Measurements from ENCODE around the gene SMG7. TPM values are rescaled to one million over a fixed set of nuclear protein-coding genes. Genes with fewer than 3 reads are reported as not detected.

The SMG7 gene
- total and polyA plus RNA-seq, 10 of the 15 experiments (the other 5 are each of a cell fraction or from before 2014, with no cell fraction given), result 9.5 to 65.4 (median 42.7) TPM

- intact Hi-C loops (cut with micrococcal nuclease; ENCODE audit: unreplicated experiment), result no loop called here
- H4K20me1 ChIP-seq (ENCODE audit: control insufficient read depth, insufficient read depth), result no peaks in the 10 kb centered on the region; the same call in 1 of the 2 replicates
These were observed 12.6 kb downstream of the SMG7 start for GRCh38 chr1:183484851-183485250.

More at GRCh38 chr1:183484851-183485250, 12.6 kb downstream of the SMG7 start:
- Histone ChIP-seq H3K4me1 (ENCODE audit: control insufficient read depth, insufficient read depth, low read length) (peaks cover 35% of the 10 kb centered on the region), H3K9me3 (replicated peaks; ENCODE audit: control insufficient read depth, insufficient read depth, low read length) (no peaks in the 10 kb centered on the region; the same call in 1 of the 3 replicates), H3K79me2 (ENCODE audit: control insufficient read depth, insufficient read depth, low read length) (peaks cover 99% of the 10 kb centered on the region), H3K27me3 (replicated peaks in 1 of 2; ENCODE audit: control insufficient read depth in 2 of 2, insufficient read depth in 2 of 2, low read length in 1 of 2) (no peaks in the 10 kb centered on the region), H2AFZ (ENCODE audit: control insufficient read depth, low read depth, low read length) (no peak overlapping the region), H3K4me3 (no peak overlapping the region), H3K36me3 (ENCODE audit: control insufficient read depth in 2 of 2, insufficient read depth in 2 of 2, low read length in 1 of 2) (no peaks in the 10 kb centered on the region; a peak in 1 of 4 replicates), H3K27ac (ENCODE audit: control insufficient read depth, insufficient read depth) (no peak overlapping the region), H3K9ac (ENCODE audit: control insufficient read depth, insufficient read depth, low read length) (no peak overlapping the region), H3K4me2 (ENCODE audit: control insufficient read depth, insufficient read depth) (no peak overlapping the region)
- POLR2A ChIA-PET, result interaction anchor here (0.7 kb wide), 1 partner anchor 24 kb away, joined by 5 read pairs; no protein-coding TSS in a partner anchor
- 96% methylated on average over 1 of the region's 1 CpG for WGBS (ENCODE audit: insufficient coverage, insufficient replicate concordance, low lambda C conversion rate, missing lambda C conversion rate)
- SMC1A ChIA-PET (ENCODE audit: uncharacterized antibody, unreplicated experiment), result interaction anchor here (0.8 to 9.6 kb wide), 6 partner anchors 9 to 115 kb away, joined by 3 to 69 read pairs (median 4); no protein-coding TSS in a partner anchor
- no peak for DNase-seq (ENCODE audit: low read depth, low spot score)
- no peak for TF ChIP-seq NFXL1 (IDR thresholded peaks at IDR 0.05; ENCODE audit: borderline replicate concordance)
- TF ChIP-seq BCL3 (IDR thresholded peaks at IDR 0.05; ENCODE audit: borderline replicate concordance, insufficient read depth, low read depth, low read length, poor library complexity, severe bottlenecking), result no peak
- TF ChIP-seq ETV6 (conservative IDR thresholded peaks at IDR 0.05 in 1 of 2, IDR thresholded peaks at IDR 0.05 in 1 of 2; ENCODE audit: borderline replicate concordance in 1 of 2, low read depth in 1 of 2), result no peak
- TF ChIP-seq GABPA (IDR thresholded peaks at IDR 0.05; ENCODE audit: low read depth), result no peak
- no peak for TF ChIP-seq ELK1 (IDR thresholded peaks at IDR 0.05; ENCODE audit: low read depth, low read length)
- CTCF ChIA-PET, result interaction anchor here (1.2 kb wide), 1 partner anchor 95 kb away, joined by 3 read pairs; no protein-coding TSS in a partner anchor
- FAIRE-seq, result no peak
- ATAC-seq, result no peak
- no TSS peak for BruUV-seq (replicated peaks)
- RAD21 ChIA-PET (ENCODE audit: unreplicated experiment), result interaction anchor here (0.7 to 1.6 kb wide), 4 partner anchors 10 to 102 kb away, joined by 3 to 4 read pairs (median 3); no protein-coding TSS in a partner anchor
- in situ Hi-C loops (cut with MboI), result no loop called here

Data from GM12878 (cell line).